Tibial artery (tissue), 4 donors: ENCODE data around the gene ZFR.
A peak's percentile ranks its signal among the peaks of the same experiment; 100 is the strongest.

Experiments
- DNase-seq, 2 donors: peaks; one replicate each; pipeline ENCODE4 v3.0.0-alpha.2; 2019
- H3K27ac ChIP-seq, 2 donors: fragments of 200-600 bp; sonication (generic) in 1 of 2; 1 replicate in 1 of 2; 2 replicates in 1 of 2; pipeline ENCODE4 v1.5.1; 2018 to 2019; ENCODE audit warnings: mild to moderate bottlenecking in 1 of 2
- H3K27me3 ChIP-seq, 2 donors: fragments of 200-600 bp; sonication (generic) in 1 of 2; one replicate each; pipeline versions ENCODE4 v1.5.1 to v1.6.0; 2016 to 2019
- H3K36me3 ChIP-seq, 3 donors: fragments of 200-600 bp; sonication (generic) in 2 of 3; one replicate each; pipeline ENCODE4 v1.5.1; 2016 to 2019; ENCODE audit warnings: mild to moderate bottlenecking in 2 of 3
- H3K4me1 ChIP-seq, 4 donors: fragments of 200-600 bp; sonication (generic) in 2 of 4; 1 replicate in 3 of 4; 2 replicates in 1 of 4; pipeline ENCODE4 v1.5.1; 2016 to 2019
- H3K4me3 ChIP-seq, 2 donors: fragments of 200-600 bp; sonication (generic) in 1 of 2; 1 replicate in 1 of 2; 2 replicates in 1 of 2; pipeline ENCODE4 v1.5.1; 2018 to 2019; ENCODE audit warnings: mild to moderate bottlenecking in 2 of 2
- H3K9me3 ChIP-seq, 3 donors: fragments of 200-600 bp; sonication (generic) in 1 of 3; one replicate each; pipeline ENCODE4 v1.5.1; 2016 to 2019
- CTCF ChIP-seq, 2 experiments: fragments of 200-600 bp in 1 of 2; fragments of 450-650 bp in 1 of 2; IDR thresholded peaks; one replicate each; pipeline ENCODE4 v1.5.1; 2017 to 2019; ENCODE audit warnings: antibody characterized with exemption in 2 of 2, mild to moderate bottlenecking in 1 of 2, moderate library complexity in 1 of 2
- intact Hi-C: fragments of 100-400 bp; cut with DNase I; formaldehyde crosslinking; loops from one replicate; pipeline ENCODE4 v1.15.0; 2023; ENCODE audit warnings: low total_unique reads

The ZFR gene

GRCh38 chr5:32449262-32449661 lies 4.7 kb upstream of the ZFR start:
- Histone ChIP-seq H3K9me3 (no peaks in the 10 kb centered on the region), H3K27ac (no peak overlapping the region), H3K36me3 (no peaks in the 10 kb centered on the region), H3K4me3 (no peak overlapping the region), H3K4me1 (peaks cover 0 to 8% (median 4%) of the 10 kb centered on the region in 4 donors), H3K27me3 (no peaks in the 10 kb centered on the region)
- no peak for TF ChIP-seq CTCF (IDR thresholded peaks at IDR 0.05)
- DNase-seq, result no peak
- intact Hi-C loops, result no loop called here

DNA sequence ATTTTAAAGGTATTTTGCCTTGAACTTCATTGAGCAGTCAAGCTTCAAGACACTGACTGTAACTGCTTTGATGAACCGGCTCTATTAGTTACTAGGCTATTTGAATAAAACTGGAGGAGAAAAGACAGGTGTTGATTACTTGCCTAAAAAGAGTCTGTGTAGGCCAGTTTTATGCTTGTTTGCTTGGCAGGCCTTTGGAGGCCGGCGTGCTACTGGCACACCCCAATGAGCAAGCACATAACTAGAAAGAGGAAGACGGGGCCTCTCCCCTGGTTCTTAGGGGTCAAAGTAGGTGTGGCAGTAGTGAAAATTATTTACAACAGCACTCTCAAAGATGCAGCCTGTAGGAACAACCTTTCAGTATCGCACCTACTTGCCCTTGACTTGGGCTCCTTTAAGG lies 2.1 kb upstream of the ZFR start:
- Histone ChIP-seq H3K36me3 (no peaks in the 10 kb centered on the region), H3K27me3 (no peaks in the 10 kb centered on the region), H3K4me1 (peaks cover 0 to 24% (median 13%) of the 10 kb centered on the region in 4 donors), H3K9me3 (no peaks in the 10 kb centered on the region), H3K4me3 (no peak overlapping the region), H3K27ac (no peak overlapping the region)
- TF ChIP-seq CTCF (IDR thresholded peaks at IDR 0.05), result no peak
- intact Hi-C loops, result no loop called here
- no peak for DNase-seq

- H3K36me3 ChIP-seq, result no peaks in the 10 kb centered on the region
- H3K4me3 ChIP-seq, result no peak overlapping the region
- no peaks in the 10 kb centered on the region for H3K9me3 ChIP-seq
- no peak for TF ChIP-seq CTCF (IDR thresholded peaks at IDR 0.05)
- intact Hi-C loops, result no loop called here
- no peaks in the 10 kb centered on the region for H3K27me3 ChIP-seq
- no peak for DNase-seq
- H3K4me1 ChIP-seq, result peaks cover 0 to 30% (median 16%) of the 10 kb centered on the region in 4 donors
- no peak overlapping the region for H3K27ac ChIP-seq
Observed at GRCh38 chr5:32445831-32446614, 1.5 kb upstream of the ZFR start.

GRCh38 chr5:32445287-32445758 lies 783 bp upstream of the ZFR start:
- DNase-seq, result no peak
- Histone ChIP-seq H3K4me3 (peak overlapping the region; percentile 97 to 100), H3K27ac (peak overlapping the region; percentile 98 to 99), H3K36me3 (no peaks in the 10 kb centered on the region), H3K9me3 (no peaks in the 10 kb centered on the region), H3K27me3 (no peaks in the 10 kb centered on the region), H3K4me1 (peaks cover 0 to 35% (median 19%) of the 10 kb centered on the region in 4 donors)
- intact Hi-C loops, result no loop called here
- TF ChIP-seq CTCF (IDR thresholded peaks at IDR 0.05), result no peak

DNA sequence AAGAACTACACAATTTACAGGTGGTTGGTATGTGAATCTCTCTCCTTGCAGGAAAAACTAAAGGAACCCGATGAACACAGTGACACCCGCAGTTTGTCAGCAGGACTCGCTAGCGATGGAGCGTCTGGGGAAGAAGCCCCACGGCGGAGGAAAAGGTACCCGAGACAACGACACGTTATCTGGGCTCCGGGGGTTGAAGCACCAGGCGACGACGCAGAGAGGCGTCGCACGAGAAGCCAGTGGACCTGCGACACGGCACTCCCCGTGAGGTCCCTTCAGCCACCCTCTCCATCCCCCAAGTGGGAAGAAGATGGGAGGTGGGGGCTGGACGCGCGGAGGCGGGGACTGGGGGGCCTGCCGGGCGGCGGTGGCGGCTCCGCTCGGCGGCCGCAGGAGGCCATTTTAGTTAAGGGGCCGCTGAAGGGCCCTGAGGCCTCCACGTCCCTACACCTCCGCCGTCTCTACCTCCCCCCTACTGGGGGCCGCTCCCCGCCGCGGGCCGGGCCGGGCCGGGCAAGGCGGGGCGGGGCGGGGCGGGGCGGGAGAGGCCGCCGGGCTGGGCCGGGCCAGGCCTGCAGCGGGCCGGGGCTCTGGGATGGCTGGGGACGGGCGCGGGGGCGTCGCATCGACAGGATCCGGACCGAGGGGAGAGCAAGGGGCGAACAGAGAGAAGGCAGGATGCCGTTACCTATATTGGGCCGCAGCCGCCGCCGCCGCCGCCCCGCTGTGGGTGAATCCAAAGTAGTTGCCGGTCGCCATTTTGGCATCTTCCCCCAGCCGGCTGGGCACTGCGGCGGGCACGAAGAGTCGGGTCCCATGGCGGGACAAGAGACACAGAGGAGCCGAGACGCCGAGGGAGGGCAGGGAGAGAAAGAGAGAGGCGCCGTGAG lies 754 bp downstream of the ZFR start:
- intact Hi-C loops, result loop anchor here (5.0 kb wide), 1 partner anchor 144 kb away; the partner anchor contains the start of gene SUB1
- Histone ChIP-seq H3K9me3 (no peaks in the 10 kb centered on the region), H3K27me3 (no peaks in the 10 kb centered on the region), H3K4me3 (peak overlapping the region; percentile 97 to 100), H3K36me3 (no peaks in the 10 kb centered on the region), H3K4me1 (peaks cover 0 to 47% (median 23%) of the 10 kb centered on the region in 4 donors), H3K27ac (peak overlapping the region; percentile 98 to 99)
- DNase-seq, result peak in 1 of 2 donors; percentile 76
- no peak for TF ChIP-seq CTCF (IDR thresholded peaks at IDR 0.05)
